ENCODE measurements around the gene CLEC4F.

The CLEC4F gene

GRCh38 chr2:70828115-70828514 is 7.7 kb upstream of the CLEC4F start:
- no peak for DNase-seq (ENCODE audit: low read depth)
- H3K4me3 ChIP-seq (ENCODE audit: low read depth, low read length): no peak overlapping the region
- TF ChIP-seq, protein P1, sequence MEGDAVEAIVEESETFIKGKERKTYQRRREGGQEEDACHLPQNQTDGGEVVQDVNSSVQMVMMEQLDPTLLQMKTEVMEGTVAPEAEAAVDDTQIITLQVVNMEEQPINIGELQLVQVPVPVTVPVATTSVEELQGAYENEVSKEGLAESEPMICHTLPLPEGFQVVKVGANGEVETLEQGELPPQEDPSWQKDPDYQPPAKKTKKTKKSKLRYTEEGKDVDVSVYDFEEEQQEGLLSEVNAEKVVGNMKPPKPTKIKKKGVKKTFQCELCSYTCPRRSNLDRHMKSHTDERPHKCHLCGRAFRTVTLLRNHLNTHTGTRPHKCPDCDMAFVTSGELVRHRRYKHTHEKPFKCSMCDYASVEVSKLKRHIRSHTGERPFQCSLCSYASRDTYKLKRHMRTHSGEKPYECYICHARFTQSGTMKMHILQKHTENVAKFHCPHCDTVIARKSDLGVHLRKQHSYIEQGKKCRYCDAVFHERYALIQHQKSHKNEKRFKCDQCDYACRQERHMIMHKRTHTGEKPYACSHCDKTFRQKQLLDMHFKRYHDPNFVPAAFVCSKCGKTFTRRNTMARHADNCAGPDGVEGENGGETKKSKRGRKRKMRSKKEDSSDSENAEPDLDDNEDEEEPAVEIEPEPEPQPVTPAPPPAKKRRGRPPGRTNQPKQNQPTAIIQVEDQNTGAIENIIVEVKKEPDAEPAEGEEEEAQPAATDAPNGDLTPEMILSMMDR (IDR thresholded peaks at IDR 0.05; ENCODE audit: control insufficient read depth, extremely low read depth, insufficient read depth): no peak

DNA sequence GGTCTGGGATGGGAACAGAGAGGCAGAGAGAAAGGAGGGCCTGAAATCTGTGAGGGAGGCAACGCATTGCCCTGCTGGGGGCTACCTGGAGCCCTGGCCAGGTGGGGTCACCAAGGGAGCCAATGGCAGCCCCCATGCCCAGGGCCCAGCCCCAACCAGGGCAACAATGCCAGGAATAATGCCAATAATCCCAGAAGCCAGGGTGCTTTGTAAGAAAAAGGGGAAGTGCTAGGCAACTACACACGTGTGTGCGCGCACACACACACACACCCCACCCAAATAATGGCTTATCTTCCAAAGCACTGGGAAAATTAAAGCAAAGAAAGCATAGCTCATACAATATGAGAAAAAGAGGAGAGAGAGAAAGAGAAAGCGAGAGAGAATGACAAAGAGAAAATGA is 7.0 kb upstream of the CLEC4F start:
- H3K4me3 ChIP-seq (ENCODE audit: low read depth, low read length): no peak overlapping the region
- TF ChIP-seq, protein P1 (IDR thresholded peaks at IDR 0.05; ENCODE audit: control insufficient read depth, extremely low read depth, insufficient read depth): no peak
- no peak for DNase-seq (ENCODE audit: low read depth)

- no peak overlapping the region for H3K4me3 ChIP-seq (ENCODE audit: low read depth, low read length)
- TF ChIP-seq, protein P1 (IDR thresholded peaks at IDR 0.05; ENCODE audit: control insufficient read depth, extremely low read depth, insufficient read depth): no peak
- no peak for DNase-seq (ENCODE audit: low read depth)
Measured at GRCh38 chr2:70826696-70827350, 6.4 kb upstream of the CLEC4F start.

- TF ChIP-seq, protein P1 (IDR thresholded peaks at IDR 0.05; ENCODE audit: control insufficient read depth, extremely low read depth, insufficient read depth): no peak
- no peak for DNase-seq (ENCODE audit: low read depth)
- H3K4me3 ChIP-seq (ENCODE audit: low read depth, low read length): no peak overlapping the region
Measured at GRCh38 chr2:70823249-70823648, 2.9 kb upstream of the CLEC4F start.

DNA sequence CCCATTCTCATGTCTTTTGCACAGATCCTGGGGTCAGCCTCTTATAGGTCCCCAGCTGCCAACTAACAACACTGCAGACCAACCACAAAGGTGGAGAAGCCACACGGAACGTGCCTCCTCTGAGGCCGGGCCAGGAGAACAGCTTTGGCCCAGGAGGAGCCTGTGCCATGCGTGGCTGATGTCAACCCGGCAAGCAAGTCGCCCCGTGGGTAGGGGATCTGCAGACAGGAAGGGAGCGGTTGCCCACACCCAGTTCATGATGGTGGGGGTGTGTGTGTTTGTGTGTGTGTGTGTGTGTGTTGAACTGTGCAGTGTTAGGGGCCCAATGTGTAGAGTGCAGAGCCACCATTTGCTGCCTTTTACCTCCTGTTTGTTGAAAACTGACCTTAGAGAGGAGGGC is 2.4 kb upstream of the CLEC4F start:
- TF ChIP-seq, protein P1 (IDR thresholded peaks at IDR 0.05; ENCODE audit: control insufficient read depth, extremely low read depth, insufficient read depth): no peak
- no peak for DNase-seq (ENCODE audit: low read depth)
- H3K4me3 ChIP-seq (ENCODE audit: low read depth, low read length): no peak overlapping the region

DNA sequence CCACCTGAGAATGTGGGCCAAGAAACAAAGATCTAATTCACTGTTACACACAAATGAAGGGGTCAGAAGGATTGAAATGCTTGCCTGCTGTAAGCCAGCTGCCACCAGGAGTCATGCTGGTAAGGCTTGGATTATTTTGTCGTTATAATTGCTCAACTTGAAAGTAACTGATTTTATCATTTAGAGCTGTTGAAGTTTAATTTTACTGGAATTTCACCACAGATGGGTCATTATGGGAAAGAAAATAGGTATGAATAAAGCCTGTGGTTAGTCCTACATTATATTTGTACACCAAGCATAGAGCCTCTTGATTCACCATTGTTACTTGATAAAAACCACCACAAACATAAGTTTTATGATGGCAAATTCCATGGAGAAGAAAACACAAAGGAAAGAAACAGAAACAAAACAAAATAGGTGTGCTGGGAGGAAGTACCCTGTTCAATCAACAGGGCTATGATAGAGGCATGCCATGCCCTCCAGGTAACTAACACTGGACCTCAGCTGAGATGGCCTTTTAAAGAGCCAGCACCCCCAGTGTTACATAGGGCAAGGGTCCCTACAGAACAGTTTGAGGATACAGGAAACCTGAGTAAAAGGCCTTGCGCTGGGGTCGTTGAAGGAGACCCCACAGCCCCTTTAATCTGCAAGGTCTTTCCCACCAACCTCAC is 3.0 kb downstream of the CLEC4F start:
- no peak overlapping the region for H3K4me3 ChIP-seq (ENCODE audit: low read depth, low read length)
- TF ChIP-seq, protein P1 (IDR thresholded peaks at IDR 0.05; ENCODE audit: control insufficient read depth, extremely low read depth, insufficient read depth): no peak
- DNase-seq (ENCODE audit: low read depth): no peak
